GM21515 (cell line): ENCODE data around the gene KRTAP10-8.
"Not testable (repeated sequence)": the region's sequence is repeated elsewhere in the genome, so short reads cannot be mapped to it uniquely, and the experiment has no call there.

ENCODE experiments used
- ATAC-seq: cut with Tn5 transposase; IDR thresholded peaks from one replicate; pipeline ENCODE4 v1.9.1; 2021; ENCODE audit not compliant: unreplicated experiment

Gene KRTAP10-8, protein sequence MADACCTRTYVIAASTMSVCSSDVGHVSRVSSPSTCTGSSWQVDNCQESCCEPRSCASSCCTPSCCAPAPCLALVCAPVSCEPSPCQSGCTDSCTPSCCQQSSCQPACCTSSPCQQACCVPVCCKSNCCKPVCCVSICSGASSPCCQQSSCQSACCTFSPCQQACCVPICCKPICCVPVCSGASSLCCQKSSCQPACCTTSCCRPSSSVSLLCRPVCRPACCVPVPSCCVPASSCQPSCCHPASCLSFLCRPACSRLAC

GRCh38 chr21:44612029-44612486, at the start of gene KRTAP10-8:
KRTAP10-8 (plus strand) TSS chr21:44612079; CDS start chr21:44612101, 22 bp downstream.
- no peak for ATAC-seq

DNA sequence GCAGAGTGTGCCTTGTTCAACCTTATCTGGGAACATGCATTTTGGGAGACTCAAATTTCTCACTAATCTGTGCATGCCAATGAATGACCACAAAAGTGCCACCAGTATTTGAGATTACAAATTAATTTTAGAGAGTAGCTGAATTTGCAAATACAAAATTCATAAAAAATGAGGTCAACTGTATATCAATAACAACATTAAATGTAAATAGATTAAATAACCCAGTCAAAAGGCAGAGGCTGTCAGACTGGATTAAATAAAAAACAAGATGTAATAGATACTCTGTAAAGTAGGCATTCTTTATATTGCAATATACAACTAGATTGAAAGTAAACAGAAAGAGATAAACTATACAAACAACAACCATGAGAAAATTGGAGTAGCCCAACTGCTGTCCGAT, 47.8 kb upstream of the KRTAP10-8 start:
- ATAC-seq, result no peak

- ATAC-seq, result no peak
Measured at GRCh38 chr21:44564886-44565598, 46.8 kb upstream of the KRTAP10-8 start.

DNA sequence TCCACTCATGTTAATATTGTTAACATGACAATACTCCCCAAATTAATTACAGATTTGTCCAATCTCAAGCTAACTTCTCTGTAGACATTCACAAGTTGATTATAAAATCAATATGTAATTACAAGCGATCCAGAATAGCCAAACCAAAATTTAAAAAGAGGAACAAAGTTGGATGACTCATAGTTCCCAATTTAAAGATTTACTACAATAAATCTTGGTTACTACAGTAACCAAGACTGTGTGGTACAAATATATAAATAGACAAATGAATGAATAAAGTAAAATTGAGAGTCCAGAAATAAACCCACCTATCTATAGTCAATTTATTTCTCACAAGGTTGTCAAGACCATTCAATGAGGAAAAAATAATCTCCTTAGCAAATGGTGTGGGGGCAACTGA, 45.5 kb upstream of the KRTAP10-8 start:
- no peak for ATAC-seq

DNA sequence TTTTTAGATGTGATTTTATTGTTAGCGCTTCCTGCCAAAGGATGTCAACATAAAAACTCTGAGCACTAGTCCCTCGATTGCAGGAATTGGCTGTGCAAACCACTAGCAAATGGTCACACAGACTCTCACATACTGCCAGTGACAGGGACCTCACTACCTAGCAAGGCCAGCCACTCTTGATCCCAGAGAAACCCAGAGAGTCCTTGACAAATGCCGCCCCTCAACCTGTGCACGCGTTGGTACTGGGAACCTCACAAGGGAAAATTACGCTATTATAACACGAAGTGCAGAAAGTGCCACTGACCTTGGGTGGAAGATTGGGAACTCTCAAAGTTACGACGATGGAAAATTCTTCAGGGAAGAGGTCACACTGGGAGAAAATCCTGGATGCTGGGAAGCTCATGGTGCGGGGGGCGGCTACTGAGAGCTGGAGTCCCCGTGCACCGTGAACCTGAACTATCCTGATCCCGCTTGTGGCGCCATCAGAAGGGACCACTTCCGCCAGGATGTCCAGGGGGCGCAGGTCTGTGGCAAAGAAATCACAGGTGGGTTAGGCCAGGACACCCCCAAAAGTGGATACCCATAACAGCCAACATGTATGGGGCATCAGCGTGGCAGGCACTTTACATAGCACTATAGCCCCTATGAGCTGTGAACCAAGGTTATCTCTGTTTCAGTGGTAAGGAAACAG, 44.3 kb upstream of the KRTAP10-8 start:
- ATAC-seq, result no peak

- no peak for ATAC-seq
Measured at GRCh38 chr21:44568261-44568660, 43.6 kb upstream of the KRTAP10-8 start.

DNA sequence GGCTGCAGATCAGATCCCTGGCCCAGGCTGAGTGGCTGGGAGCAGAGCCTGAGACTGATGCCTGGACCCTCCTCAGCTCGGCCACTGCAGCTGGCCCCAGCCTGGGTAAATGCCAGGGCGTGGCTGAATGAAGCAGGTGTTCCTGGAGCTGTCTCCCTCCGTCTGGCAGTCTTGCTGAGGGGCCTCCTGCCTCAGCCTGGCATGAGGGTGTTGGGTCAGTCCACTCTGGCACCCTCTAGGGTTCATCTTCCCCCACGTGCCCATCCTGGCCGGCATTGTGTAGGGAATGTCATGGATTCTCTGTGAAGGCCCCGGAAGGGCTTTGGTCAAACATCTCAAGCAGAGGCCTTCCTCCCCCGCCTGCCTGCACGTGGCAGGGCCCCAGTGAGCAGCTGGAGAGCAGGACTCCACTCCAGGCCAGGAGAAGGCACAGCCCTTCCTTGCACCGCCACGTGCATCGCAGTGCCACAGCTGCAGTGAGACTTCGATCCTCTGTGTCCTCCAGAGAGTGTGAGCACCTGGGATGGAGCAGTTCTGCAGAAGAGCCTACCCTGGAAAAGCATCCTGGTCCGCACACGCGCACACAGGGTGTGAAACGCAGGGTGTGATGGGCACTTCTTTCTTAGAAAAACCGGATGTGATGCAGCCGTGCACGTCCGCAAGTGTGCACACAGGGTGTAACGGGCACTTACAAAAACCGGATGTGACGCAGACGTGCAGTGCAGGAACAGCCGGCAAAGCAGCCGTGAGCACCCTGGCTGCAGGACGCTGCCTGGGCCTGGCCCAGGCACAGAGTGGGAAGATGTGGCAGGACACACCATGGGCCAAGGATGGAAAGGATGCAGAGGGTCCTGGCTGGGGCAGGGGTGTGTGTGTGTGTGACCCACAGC, 43.0 kb upstream of the KRTAP10-8 start:
- ATAC-seq, result no peak

DNA sequence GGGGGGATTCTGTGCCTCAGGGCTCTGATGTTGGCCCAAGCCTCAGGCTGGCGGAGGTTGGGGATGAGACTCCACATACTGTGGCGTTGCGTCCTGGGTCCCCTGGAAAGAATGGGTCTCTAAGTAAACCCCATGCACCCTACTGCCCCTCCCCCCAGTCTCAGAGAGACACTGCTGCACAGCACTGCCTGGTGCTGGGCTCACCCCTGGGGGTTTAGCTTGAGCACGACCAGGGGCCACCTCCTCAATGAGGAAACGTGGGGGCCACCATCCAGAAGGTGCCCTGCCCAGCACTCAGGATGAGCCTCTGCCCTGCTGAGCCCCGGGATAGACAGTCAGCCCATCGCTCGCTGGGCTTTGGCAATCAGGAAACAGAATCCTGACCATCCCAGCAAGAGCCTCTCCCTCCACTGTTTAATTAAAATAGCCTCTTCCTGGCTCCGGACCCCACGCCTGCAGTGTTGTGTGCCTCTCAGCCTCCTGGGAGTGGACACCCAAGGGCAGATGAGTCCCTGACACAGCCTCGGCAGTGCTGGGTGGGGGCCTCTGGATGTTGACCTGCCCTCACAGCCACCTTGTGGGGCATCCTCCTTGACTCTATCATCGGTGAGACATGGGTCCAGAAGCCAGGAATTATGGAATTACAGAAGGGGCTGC, 41.9 kb upstream of the KRTAP10-8 start:
- no peak for ATAC-seq

- no peak for ATAC-seq
Measured at GRCh38 chr21:44571296-44571695, 40.6 kb upstream of the KRTAP10-8 start.

GRCh38 chr21:44571844-44572782, 39.8 kb upstream of the KRTAP10-8 start:
- ATAC-seq, result no peak

DNA sequence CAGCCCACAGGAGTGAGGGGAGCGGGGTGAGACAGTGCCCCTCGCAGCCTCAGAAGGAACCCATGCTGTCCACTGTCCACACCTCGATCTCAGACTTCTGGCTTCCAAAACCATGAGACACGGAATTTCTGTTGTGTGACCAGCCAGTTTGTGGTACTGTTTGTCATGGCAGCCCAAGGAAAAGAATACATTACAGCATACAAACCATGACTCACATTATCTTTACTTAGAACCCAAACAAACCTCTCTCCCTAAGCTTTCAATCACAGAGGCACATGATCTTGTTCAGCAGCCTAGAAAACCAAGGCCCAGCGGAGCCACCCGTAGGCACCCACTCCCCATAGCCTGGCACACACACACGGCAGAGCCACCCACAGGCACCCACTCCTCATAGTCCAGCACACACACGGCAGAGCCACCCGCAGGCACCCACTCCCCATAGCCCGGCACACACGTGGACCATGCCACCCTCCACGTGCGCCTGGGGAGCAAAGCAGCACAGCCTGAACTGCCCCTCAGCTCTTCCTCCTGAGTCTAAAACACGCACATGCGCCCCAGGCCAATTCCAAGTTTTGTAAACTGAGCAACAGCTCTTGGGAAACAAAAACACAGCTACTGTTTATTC, 38.8 kb upstream of the KRTAP10-8 start:
- no peak for ATAC-seq

DNA sequence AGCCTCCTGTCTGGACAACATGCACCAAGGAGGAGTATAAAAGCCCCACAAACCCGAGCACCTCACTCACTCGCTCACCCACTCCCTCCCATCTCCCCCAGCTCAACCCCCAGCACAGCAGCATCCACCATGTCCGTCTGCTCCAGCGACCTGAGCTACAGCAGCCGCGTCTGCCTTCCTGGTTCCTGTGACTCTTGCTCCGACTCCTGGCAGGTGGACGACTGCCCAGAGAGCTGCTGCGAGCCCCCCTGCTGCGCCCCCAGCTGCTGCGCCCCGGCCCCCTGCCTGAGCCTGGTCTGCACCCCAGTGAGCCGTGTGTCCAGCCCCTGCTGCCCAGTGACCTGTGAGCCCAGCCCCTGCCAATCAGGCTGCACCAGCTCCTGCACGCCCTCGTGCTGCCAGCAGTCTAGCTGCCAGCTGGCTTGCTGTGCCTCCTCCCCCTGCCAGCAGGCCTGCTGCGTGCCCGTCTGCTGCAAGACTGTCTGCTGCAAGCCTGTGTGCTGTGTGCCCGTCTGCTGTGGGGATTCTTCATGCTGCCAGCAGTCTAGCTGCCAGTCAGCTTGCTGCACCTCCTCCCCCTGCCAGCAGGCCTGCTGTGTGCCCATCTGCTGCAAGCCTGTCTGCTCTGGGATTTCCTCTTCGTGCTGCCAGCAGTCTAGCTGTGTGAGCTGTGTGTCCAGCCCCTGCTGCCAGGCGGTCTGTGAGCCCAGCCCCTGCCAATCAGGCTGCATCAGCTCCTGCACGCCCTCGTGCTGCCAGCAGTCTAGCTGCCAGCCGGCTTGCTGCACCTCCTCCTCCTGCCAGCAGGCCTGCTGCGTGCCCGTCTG, 38.0 kb upstream of the KRTAP10-8 start, which contains the start of gene KRTAP10-4:
Gene KRTAP10-4 (plus strand): TSS at position 100 of the 827 bp plus-strand sequence. CDS start 30 bp downstream, at position 130.
- ATAC-seq, result not testable (repeated sequence)

- ATAC-seq, result no peak
Measured at GRCh38 chr21:44574457-44575306, 37.2 kb upstream of the KRTAP10-8 start.

DNA sequence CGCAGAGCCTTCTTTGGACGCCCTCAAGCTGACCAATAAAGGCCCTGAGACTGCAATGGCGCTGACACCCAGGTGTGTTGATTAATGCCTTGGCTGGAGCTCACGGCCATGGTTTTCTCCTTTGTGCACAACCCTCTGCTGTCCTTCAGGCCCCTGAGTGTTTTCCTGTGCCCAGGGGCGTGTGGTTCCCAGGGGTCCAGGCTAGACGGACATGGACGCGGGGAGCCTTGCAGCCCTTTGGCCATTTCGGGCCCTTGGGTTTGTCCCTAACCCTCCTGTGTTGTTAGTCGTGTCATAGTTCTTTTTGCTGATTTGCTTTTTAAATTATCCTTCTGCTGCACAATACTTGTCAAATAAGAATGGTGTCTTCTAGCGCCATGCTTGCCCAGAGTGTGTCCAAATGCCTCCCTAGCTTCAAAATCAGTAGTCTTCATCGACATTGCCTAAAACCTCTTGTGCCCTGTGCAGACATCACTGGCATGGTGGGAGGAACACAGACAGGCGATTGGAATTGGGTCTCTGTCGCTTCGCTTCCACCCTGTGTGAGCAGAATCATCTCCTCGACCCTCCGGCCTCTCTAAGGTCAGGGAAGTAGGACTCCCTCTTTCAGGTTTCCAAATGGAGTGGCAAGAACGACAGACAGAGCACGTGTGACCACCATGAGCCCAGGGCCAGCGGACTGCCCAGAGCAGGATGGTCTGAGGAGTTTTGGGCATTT, 36.4 kb upstream of the KRTAP10-8 start:
- ATAC-seq, result no peak

DNA sequence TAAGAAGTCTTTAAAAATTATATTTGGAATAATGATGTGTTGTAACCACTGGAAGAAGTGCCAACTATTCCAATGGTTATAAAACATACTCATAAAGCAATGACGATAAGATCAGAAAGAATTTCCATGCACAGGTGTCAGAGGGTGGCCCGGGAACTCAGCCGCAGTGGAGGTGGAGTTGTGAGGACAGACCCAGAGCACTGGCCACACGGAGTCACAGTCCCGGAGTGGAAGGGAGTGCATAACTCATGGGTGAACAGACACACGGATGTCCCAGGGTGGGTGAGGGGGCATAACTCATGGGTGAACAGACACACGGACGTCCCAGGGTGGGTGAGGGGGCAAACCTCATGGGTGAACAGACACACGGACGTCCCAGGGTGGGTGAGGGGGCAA, 35.9 kb upstream of the KRTAP10-8 start:
- no peak for ATAC-seq

GRCh38 chr21:44578371-44579055, 33.4 kb upstream of the KRTAP10-8 start:
- no peak for ATAC-seq
